Uterus (tissue), 4 donors: ENCODE data around the gene EPHA6. TPM values are rescaled to one million over a fixed set of nuclear protein-coding genes. Genes with fewer than 3 reads are reported as not detected.

Experiments
- DNase-seq, 2 donors: peaks; one replicate each; pipeline ENCODE4 v3.0.0-alpha.2; 2019 to 2020
- H3K27ac ChIP-seq, 2 donors: fragments of 200-600 bp; sonication (generic); 1 replicate in 1 of 2; 2 replicates in 1 of 2; pipeline ENCODE4 v1.5.1; 2016 to 2018
- H3K27me3 ChIP-seq, 2 donors: fragments of 200-600 bp; sonication (generic); one replicate each; pipeline ENCODE4 v1.5.1; 2018 to 2019; ENCODE audit warnings: control low read depth in 1 of 2
- H3K36me3 ChIP-seq, 2 donors: fragments of 200-600 bp; sonication (generic); one replicate each; pipeline ENCODE4 v1.5.1; 2019; ENCODE audit warnings: control low read depth in 1 of 2
- H3K4me1 ChIP-seq, 2 donors: fragments of 200-600 bp; sonication (generic); one replicate each; pipeline ENCODE4 v1.5.1; 2018 to 2019; ENCODE audit warnings: control low read depth in 1 of 2
- H3K4me3 ChIP-seq, 2 donors: fragments of 200-600 bp; sonication (generic); 1 replicate in 1 of 2; 2 replicates in 1 of 2; pipeline ENCODE4 v1.5.1; 2018 to 2019; ENCODE audit warnings: mild to moderate bottlenecking in 1 of 2
- H3K9me3 ChIP-seq, 2 donors: fragments of 200-600 bp; sonication (generic); one replicate each; pipeline ENCODE4 v1.5.1; 2019; ENCODE audit warnings: control low read depth in 1 of 2
- POLR2A ChIP-seq, 2 donors: fragments of 450-650 bp; IDR thresholded peaks; one replicate each; pipeline ENCODE4 v1.6.1; 2016; ENCODE audit warnings: antibody characterized with exemption in 2 of 2, mild to moderate bottlenecking in 1 of 2, moderate library complexity in 1 of 2
- intact Hi-C: fragments of 100-400 bp; cut with DNase I; formaldehyde crosslinking; loops from one replicate; pipeline ENCODE4 v1.15.1; 2023; ENCODE audit warnings: low total_unique reads
- total RNA-seq, 4 donors: library from RNA; depleted of rRNA in 3 of 4; stranded (reverse); fragments of >200 nt in 3 of 4; gene quantifications; one replicate each; pipeline versions ENCODE4 v1.1.0 to v1.2.4, GENCODE V29; 2014 to 2023
- TF ChIP-seq, protein P1 (sequence below), 4 experiments: fragments of 200-600 bp in 2 of 4; fragments of 450-650 bp in 2 of 4; sonication (generic) in 2 of 4; IDR thresholded peaks; one replicate each; pipeline ENCODE4 v1.5.1; 2016 to 2019; ENCODE audit warnings: antibody characterized with exemption in 4 of 4, mild to moderate bottlenecking in 2 of 4, moderate library complexity in 1 of 4
- donor health status: DM: yes; HTN: yes; CAD: no.

EPHA6 gene
- total RNA-seq, 4 donors from 2014 or later: 0.29 to 7.3 (median 2.5) TPM

GRCh38 chr3:97278506-97278905 lies 464.1 kb downstream of the EPHA6 start:
- no peak for TF ChIP-seq POLR2A (IDR thresholded peaks at IDR 0.05)
- TF ChIP-seq, protein P1, sequence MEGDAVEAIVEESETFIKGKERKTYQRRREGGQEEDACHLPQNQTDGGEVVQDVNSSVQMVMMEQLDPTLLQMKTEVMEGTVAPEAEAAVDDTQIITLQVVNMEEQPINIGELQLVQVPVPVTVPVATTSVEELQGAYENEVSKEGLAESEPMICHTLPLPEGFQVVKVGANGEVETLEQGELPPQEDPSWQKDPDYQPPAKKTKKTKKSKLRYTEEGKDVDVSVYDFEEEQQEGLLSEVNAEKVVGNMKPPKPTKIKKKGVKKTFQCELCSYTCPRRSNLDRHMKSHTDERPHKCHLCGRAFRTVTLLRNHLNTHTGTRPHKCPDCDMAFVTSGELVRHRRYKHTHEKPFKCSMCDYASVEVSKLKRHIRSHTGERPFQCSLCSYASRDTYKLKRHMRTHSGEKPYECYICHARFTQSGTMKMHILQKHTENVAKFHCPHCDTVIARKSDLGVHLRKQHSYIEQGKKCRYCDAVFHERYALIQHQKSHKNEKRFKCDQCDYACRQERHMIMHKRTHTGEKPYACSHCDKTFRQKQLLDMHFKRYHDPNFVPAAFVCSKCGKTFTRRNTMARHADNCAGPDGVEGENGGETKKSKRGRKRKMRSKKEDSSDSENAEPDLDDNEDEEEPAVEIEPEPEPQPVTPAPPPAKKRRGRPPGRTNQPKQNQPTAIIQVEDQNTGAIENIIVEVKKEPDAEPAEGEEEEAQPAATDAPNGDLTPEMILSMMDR (IDR thresholded peaks at IDR 0.05): no peak
- H3K4me3 ChIP-seq: no peak overlapping the region
- intact Hi-C loops: no loop called here
- H3K4me1 ChIP-seq: no peaks in the 10 kb centered on the region
- no peaks in the 10 kb centered on the region for H3K27me3 ChIP-seq
- DNase-seq: no peak
- no peaks in the 10 kb centered on the region for H3K36me3 ChIP-seq
- no peaks in the 10 kb centered on the region for H3K9me3 ChIP-seq
- no peak overlapping the region for H3K27ac ChIP-seq

- no peak overlapping the region for H3K27ac ChIP-seq
- no peaks in the 10 kb centered on the region for H3K9me3 ChIP-seq
- no peak overlapping the region for H3K4me3 ChIP-seq
- no peak for DNase-seq
- H3K36me3 ChIP-seq: no peaks in the 10 kb centered on the region
- no peaks in the 10 kb centered on the region for H3K27me3 ChIP-seq
- intact Hi-C loops: no loop called here
- H3K4me1 ChIP-seq: no peaks in the 10 kb centered on the region
- TF ChIP-seq, protein P1 (IDR thresholded peaks at IDR 0.05): no peak
- no peak for TF ChIP-seq POLR2A (IDR thresholded peaks at IDR 0.05)
Measured at GRCh38 chr3:97291901-97292300, 477.5 kb downstream of the EPHA6 start.

GRCh38 chr3:97293596-97294131 lies 479.3 kb downstream of the EPHA6 start:
- no peak for TF ChIP-seq POLR2A (IDR thresholded peaks at IDR 0.05)
- TF ChIP-seq, protein P1 (IDR thresholded peaks at IDR 0.05): no peak
- Histone ChIP-seq H3K9me3 (no peaks in the 10 kb centered on the region), H3K4me1 (no peaks in the 10 kb centered on the region), H3K27ac (no peak overlapping the region), H3K36me3 (no peaks in the 10 kb centered on the region), H3K27me3 (no peaks in the 10 kb centered on the region), H3K4me3 (no peak overlapping the region)
- DNase-seq: no peak
- intact Hi-C loops: no loop called here

DNA sequence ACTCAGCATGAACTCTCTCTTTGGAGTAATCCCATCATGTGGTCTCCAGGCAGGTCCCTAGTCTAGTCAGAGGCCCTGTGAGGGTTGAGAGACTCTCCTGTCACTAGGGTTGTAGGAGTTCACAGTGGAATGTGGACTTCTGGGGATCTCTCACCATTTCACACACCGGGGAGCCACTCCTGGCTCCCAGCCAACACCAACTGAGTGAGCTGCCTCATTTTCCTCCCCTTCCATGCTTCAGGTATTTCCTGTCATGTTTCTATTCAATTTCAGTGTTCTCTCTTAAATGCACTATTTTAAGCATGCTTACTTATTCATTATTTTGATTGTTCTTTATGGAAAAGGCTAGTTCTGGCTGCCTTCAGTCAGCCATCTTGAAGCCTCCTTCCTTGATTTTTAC lies 482.6 kb downstream of the EPHA6 start:
- no peaks in the 10 kb centered on the region for H3K4me1 ChIP-seq
- intact Hi-C loops: no loop called here
- no peak for DNase-seq
- no peaks in the 10 kb centered on the region for H3K36me3 ChIP-seq
- H3K4me3 ChIP-seq: no peak overlapping the region
- TF ChIP-seq POLR2A (IDR thresholded peaks at IDR 0.05): no peak
- TF ChIP-seq, protein P1 (IDR thresholded peaks at IDR 0.05): no peak
- no peaks in the 10 kb centered on the region for H3K27me3 ChIP-seq
- H3K9me3 ChIP-seq: no peaks in the 10 kb centered on the region
- H3K27ac ChIP-seq: no peak overlapping the region

GRCh38 chr3:97301114-97301513 lies 486.7 kb downstream of the EPHA6 start:
- intact Hi-C loops: no loop called here
- Histone ChIP-seq H3K9me3 (no peaks in the 10 kb centered on the region), H3K36me3 (no peaks in the 10 kb centered on the region), H3K4me1 (no peaks in the 10 kb centered on the region), H3K4me3 (no peak overlapping the region), H3K27ac (no peak overlapping the region), H3K27me3 (no peaks in the 10 kb centered on the region)
- DNase-seq: no peak
- TF ChIP-seq POLR2A (IDR thresholded peaks at IDR 0.05): no peak

- no peaks in the 10 kb centered on the region for H3K36me3 ChIP-seq
- no peak overlapping the region for H3K4me3 ChIP-seq
- H3K4me1 ChIP-seq: no peaks in the 10 kb centered on the region
- intact Hi-C loops: no loop called here
- H3K9me3 ChIP-seq: no peaks in the 10 kb centered on the region
- TF ChIP-seq, protein P1 (IDR thresholded peaks at IDR 0.05): no peak
- no peak for TF ChIP-seq POLR2A (IDR thresholded peaks at IDR 0.05)
- DNase-seq: no peak
- H3K27me3 ChIP-seq: no peaks in the 10 kb centered on the region
- no peak overlapping the region for H3K27ac ChIP-seq
Measured at GRCh38 chr3:97306226-97306625, 491.8 kb downstream of the EPHA6 start.
